Liver (tissue), 3 donors: ENCODE data around the gene AKIRIN1.

ENCODE experiments used
- CTCF ChIP-seq: fragments of 150-350 bp; IDR thresholded peaks from 2 replicates; pipeline ENCODE4 v1.5.1; 2017; ENCODE audit warnings: improper control_type of control experiment, low read depth, low read length; ENCODE audit not compliant: missing input control
- HNF4G ChIP-seq: IDR thresholded peaks from 2 replicates; pipeline ENCODE4 v1.6.1; 2016; ENCODE audit warnings: antibody characterized with exemption
- RAD21 ChIP-seq, 2 donors: IDR thresholded peaks; 2 replicates each; pipeline ENCODE4 v1.6.1; 2016; ENCODE audit warnings: antibody characterized with exemption in 2 of 2, mild to moderate bottlenecking in 2 of 2
- donor health status: healthy.
- donor health status: healthy.

- no peak for TF ChIP-seq RAD21 (IDR thresholded peaks at IDR 0.05)
- TF ChIP-seq CTCF: no peak
- no peak for TF ChIP-seq HNF4G
Observed at GRCh38 chr1:39045231-39045630, 54.2 kb downstream of the AKIRIN1 start.
